Astrocyte of the spinal cord (primary cell): Measurements from ENCODE around the gene MEGF8.
A peak's percentile ranks its signal among the peaks of the same experiment; 100 is the strongest.

Experiments
- DNase-seq: peaks from one replicate; pipeline ENCODE4 v3.0.0; 2011; ENCODE audit warnings: low read depth, low spot score
- H3K4me3 ChIP-seq: 2 replicates; pipeline ENCODE4 v1.5.1; 2011; ENCODE audit warnings: low read depth, mild to moderate bottlenecking, low read length, moderate library complexity
- in situ Hi-C: cut with HindIII; loops from 2 replicates; pipeline ENCODE4 v1.10.0; 2017; ENCODE audit warnings: low sequenced_read_pairs
- TF ChIP-seq, protein P1 (sequence below): IDR thresholded peaks from 2 replicates; pipeline ENCODE4 v1.5.1; 2012; ENCODE audit warnings: low read depth, mild to moderate bottlenecking, low read length, inconsistent platforms

Gene MEGF8

DNA sequence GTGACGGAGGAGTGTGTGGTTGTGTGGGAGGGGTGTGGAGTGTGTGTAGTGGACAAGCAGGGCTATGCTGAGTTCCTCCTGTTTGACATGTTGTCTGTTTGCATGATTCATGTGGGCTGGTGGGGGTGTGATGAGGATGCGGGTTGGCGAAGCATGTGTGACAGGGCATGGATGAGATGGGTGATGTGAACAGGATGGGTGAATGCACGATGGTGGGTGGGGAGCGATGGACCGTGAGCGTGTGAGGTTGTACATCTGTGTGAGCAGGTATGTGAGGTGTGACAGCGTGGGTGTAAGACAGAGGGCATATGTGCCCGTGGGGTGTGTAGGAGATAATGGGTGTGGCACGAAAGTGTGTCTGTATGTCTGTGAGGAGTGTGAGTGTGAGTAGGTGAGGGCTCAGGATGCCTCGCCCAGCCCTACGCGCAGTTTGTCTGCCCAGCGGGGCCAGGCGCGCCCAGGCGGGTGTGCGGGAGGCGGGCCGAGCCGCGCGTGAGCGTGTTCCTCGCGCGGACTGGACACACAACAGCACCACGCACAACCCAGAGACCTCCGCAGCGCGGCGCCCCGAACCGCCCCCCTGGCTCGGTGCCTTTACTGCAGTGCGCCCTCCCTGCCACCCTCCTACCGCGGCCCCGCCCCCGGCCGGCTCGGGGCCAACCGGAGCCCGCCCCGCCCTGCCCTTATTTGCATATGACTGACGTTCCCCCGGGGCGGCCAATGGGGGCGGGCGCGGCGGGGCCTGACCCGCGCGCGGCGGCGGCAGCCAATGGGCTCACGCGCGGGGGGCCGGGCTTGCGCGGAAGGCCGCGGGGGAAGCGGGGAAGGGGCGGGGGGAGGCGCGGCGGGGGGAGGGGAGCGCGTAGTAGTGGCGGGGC is 42.0 kb upstream of the MEGF8 start:
- H3K4me3 ChIP-seq: peak overlapping the region; percentile 15
- TF ChIP-seq, protein P1, sequence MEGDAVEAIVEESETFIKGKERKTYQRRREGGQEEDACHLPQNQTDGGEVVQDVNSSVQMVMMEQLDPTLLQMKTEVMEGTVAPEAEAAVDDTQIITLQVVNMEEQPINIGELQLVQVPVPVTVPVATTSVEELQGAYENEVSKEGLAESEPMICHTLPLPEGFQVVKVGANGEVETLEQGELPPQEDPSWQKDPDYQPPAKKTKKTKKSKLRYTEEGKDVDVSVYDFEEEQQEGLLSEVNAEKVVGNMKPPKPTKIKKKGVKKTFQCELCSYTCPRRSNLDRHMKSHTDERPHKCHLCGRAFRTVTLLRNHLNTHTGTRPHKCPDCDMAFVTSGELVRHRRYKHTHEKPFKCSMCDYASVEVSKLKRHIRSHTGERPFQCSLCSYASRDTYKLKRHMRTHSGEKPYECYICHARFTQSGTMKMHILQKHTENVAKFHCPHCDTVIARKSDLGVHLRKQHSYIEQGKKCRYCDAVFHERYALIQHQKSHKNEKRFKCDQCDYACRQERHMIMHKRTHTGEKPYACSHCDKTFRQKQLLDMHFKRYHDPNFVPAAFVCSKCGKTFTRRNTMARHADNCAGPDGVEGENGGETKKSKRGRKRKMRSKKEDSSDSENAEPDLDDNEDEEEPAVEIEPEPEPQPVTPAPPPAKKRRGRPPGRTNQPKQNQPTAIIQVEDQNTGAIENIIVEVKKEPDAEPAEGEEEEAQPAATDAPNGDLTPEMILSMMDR: no peak
- DNase-seq: peak; percentile 95
- in situ Hi-C loops: no loop called here

DNA sequence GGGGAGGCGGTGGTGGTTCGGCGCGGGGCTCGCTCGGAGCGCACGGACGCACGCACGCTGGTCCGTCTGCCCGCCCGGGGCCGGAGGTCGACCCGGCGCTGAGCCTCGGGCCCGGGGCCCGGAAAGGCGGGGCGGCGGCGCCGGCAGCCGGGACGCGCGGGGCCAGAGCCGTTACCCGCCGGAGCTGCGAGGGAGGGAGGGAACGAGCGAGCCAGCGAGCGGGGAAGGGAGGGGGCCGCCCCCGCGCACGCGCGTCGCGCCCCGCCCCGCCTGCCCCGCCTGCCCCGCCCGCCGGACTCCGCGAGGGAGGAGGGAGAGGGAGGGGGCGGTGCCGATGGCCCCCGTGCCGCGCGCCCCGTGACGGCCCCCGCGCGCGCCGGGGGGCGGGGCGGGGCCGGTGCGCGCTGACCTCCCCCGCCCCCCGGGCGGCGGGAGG is 41.4 kb upstream of the MEGF8 start:
- peak; percentile 65 for DNase-seq
- peak overlapping the region; percentile 15 for H3K4me3 ChIP-seq

DNA sequence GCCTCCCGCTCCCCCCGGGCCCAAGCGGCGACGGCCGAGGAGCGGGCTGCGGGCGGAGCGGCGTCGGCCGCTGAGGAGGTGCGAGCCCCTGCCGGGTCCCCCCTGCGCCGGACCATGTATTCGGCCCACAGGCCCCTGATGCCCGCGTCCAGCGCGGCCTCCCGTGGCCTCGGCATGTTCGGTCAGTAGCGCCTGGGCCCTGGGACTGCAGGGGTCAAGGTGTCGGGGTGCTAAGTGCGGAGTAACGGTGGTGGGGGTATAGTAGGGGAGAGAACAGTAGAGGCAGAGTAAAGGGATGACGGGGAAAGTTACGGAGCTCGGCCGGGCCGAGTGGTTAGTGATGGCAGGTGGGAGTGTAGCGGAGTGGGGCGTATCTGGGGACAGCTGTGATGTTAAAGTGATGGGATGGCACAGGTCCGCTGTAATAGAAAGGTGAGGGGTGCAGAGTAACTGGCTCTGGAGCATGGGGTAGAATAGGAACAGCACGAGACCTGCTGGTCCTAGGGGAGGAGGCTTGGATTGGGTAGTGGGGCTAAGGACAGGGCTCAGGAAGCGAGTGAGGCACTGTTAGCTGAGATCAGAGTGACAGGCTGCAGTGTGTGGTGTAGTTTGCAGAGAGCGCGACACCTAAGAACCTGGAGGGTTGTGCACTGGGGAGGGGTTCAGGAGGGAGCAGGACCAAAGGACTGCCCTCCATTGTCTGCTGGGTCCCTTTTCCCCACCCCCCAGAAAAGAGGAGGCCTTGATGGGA is 40.7 kb upstream of the MEGF8 start:
- H3K4me3 ChIP-seq: peak overlapping the region; percentile 69
- TF ChIP-seq, protein P1: no peak
- in situ Hi-C loops: no loop called here
- no peak for DNase-seq

More for the DNA sequence above, 41.4 kb upstream of the MEGF8 start:
- in situ Hi-C loops: no loop called here
- TF ChIP-seq, protein P1: no peak

DNA sequence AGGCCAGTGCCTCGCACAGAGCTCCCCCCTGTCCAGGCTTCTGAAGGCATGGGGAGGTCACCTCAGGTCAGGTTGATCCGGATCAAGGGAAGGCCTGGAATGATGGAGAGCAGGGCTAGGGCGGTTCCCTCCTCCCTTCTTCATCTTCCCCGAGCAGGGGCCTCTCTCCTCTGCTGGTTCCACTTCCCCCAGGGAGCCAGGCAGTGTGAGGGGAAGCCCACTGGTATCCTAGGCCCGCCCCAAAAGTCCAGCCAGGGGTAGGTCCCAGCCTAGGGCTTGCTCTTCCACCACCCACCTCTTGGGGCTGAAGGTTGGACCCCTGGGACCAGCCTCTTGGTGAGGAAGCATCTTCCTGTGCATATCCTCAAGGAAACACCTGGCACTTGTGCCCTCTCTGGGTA is 39.9 kb upstream of the MEGF8 start:
- DNase-seq: no peak
- TF ChIP-seq, protein P1: no peak
- in situ Hi-C loops: no loop called here
- peak overlapping the region; percentile 69 for H3K4me3 ChIP-seq

DNA sequence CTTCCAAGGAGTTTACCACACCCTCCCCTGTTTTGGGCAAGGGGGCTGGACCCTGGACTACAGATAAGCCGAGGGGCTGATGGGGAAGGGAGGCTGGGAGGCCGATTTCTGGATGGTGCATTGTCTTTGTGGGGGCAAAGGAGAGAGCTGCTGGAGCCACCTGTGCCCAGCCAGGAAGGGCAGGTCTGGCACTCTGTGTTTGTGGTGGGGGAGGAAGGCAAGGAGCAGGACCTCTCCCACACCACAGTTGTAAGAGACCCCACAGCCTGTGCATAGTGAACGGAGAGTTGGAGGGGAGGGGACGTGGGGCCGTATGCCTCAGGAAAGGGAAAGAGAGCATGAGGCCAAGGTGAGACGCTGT is 39.5 kb upstream of the MEGF8 start:
- H3K4me3 ChIP-seq: peak overlapping the region; percentile 69

DNA sequence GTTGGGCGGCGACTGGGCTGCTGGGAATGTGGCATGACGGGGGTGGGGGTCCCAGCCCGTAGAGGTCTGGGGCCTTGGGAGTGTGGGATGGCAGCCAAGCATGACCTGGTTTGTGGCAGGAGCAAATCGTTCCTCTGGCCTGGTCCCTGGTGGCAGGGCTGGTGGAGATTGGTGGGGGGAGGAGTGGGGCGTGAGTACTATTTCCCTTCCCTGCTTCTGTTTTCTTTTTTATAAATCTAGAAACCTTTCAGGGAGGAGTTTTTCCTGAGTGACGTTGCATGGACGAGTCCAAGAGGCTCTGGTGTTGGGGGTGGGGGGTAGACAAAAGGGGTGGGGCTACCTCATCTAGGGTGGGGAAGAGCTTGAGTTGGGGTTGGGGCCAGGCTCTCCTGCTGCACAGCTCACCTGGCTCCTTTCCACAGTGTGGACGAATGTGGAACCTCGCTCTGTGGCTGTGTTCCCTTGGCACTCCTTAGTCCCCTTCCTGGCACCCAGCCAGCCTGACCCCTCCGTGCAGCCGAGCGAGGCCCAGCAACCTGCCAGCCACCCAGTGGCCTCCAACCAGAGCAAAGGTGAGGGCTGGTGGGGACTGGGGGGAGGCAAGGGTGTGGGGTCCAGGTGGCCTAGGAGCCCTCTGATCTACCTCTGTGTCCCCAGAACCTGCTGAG is 39.0 kb upstream of the MEGF8 start:
- in situ Hi-C loops: no loop called here
- TF ChIP-seq, protein P1: no peak
- H3K4me3 ChIP-seq: peak overlapping the region; percentile 69
- DNase-seq: peak; percentile 48

More for the DNA sequence above, 39.5 kb upstream of the MEGF8 start:
- TF ChIP-seq, protein P1: no peak
- no peak for DNase-seq
- in situ Hi-C loops: no loop called here
